HEK293 (cell line): ENCODE data around the gene OLIG2.

Experiments
- CTCF ChIA-PET: fragments of 350-600 bp; formaldehyde crosslinking; extraction: SDS; loops from one replicate; lab custom pipeline; 2021; ENCODE audit warnings: antibody characterized with exemption; lab: Yijun Ruan, JAX
- POLR2A ChIA-PET: fragments of 300-600 bp; formaldehyde crosslinking; extraction: SDS; loops from one replicate; lab custom pipeline; 2020; ENCODE audit warnings: antibody characterized with exemption, inconsistent platforms; lab: Yijun Ruan, JAX
- H3K27ac ChIP-seq: fragments of 200-500 bp; sonication (Bioruptor generic); 2 replicates; pipeline ENCODE4 v1.5.1; 2014; ENCODE audit warnings: low read depth, low read length, control low read depth, inconsistent platforms; ENCODE audit errors: extremely low read depth
- H3K36me3 ChIP-seq, 2 experiments: fragments of 200-500 bp in 1 of 2; sonication (Bioruptor generic) in 1 of 2; 1 replicate in 1 of 2; 2 replicates in 1 of 2; pipeline ENCODE4 v1.5.1; 2014 to 2017; ENCODE audit warnings: inconsistent platforms in 2 of 2, low read length in 2 of 2; ENCODE audit not compliant: control insufficient read depth in 2 of 2, insufficient read depth in 1 of 2
- H3K4me1 ChIP-seq: fragments of 200-500 bp; sonication (Bioruptor generic); 2 replicates; pipeline ENCODE4 v1.5.1; 2014; ENCODE audit warnings: mild to moderate bottlenecking, low read length, inconsistent platforms; ENCODE audit not compliant: control insufficient read depth, insufficient read depth
- H3K4me3 ChIP-seq: 2 replicates; pipeline ENCODE4 v1.5.1; 2011; ENCODE audit warnings: low read depth, mild to moderate bottlenecking, control low read depth, low read length, moderate library complexity
- H3K9me3 ChIP-seq: fragments of 200-500 bp; sonication (Bioruptor generic); 2 replicates; pipeline ENCODE4 v1.5.1; 2014; ENCODE audit warnings: low read depth, low read length, inconsistent platforms; ENCODE audit not compliant: control insufficient read depth, insufficient read depth
- BCL11A ChIP-seq: fragments of 450-650 bp; formaldehyde crosslinking; IDR thresholded peaks from 2 replicates; pipeline ENCODE4 v1.5.1; 2016; ENCODE audit warnings: low read depth, missing biosample characterization, missing genetic modification characterization
- EGR2 ChIP-seq: fragments of 450-650 bp; formaldehyde crosslinking; IDR thresholded peaks from 2 replicates; pipeline ENCODE4 v1.5.1; 2016; ENCODE audit warnings: low read depth, missing biosample characterization, missing genetic modification characterization
- GLIS2 ChIP-seq: fragments of 450-650 bp; formaldehyde crosslinking; IDR thresholded peaks from 2 replicates; pipeline ENCODE4 v1.5.1; 2016; ENCODE audit warnings: missing biosample characterization, missing genetic modification characterization
- HOXA7 ChIP-seq: sonication (generic); formaldehyde crosslinking; IDR thresholded peaks from 2 replicates; pipeline ENCODE4 v1.8.1; 2022; ENCODE audit warnings: missing genetic modification reagents, borderline replicate concordance
- IKZF3 ChIP-seq: fragments of 450-650 bp; IDR thresholded peaks from 2 replicates; pipeline ENCODE4 v1.5.0; 2018; ENCODE audit warnings: missing biosample characterization, mild to moderate bottlenecking, missing genetic modification characterization, moderate library complexity
- KLF9 ChIP-seq: fragments of 450-650 bp; formaldehyde crosslinking; IDR thresholded peaks from 2 replicates; pipeline ENCODE4 v1.5.1; 2016; ENCODE audit warnings: missing biosample characterization, missing genetic modification characterization, low read depth
- SCRT1 ChIP-seq: fragments of 450-650 bp; formaldehyde crosslinking; IDR thresholded peaks from 2 replicates; pipeline ENCODE4 v1.5.1; 2016; ENCODE audit warnings: missing biosample characterization, missing genetic modification characterization, borderline replicate concordance
- ZFHX2 ChIP-seq: fragments of 450-650 bp; formaldehyde crosslinking; conservative IDR thresholded peaks from 2 replicates; pipeline ENCODE4 v1.5.1; 2016; ENCODE audit warnings: missing biosample characterization, missing genetic modification characterization
- ZNF114 ChIP-seq: fragments of 450-650 bp; formaldehyde crosslinking; IDR thresholded peaks from 2 replicates; pipeline ENCODE4 v1.5.0; 2017; ENCODE audit warnings: missing biosample characterization, missing genetic modification characterization
- ZNF132 ChIP-seq: fragments of 450-650 bp; formaldehyde crosslinking; IDR thresholded peaks from 2 replicates; pipeline ENCODE4 v1.5.1; 2017; ENCODE audit warnings: missing biosample characterization, missing genetic modification characterization, borderline replicate concordance
- ZNF354C ChIP-seq: fragments of 450-650 bp; formaldehyde crosslinking; IDR thresholded peaks from 2 replicates; pipeline ENCODE4 v1.5.1; 2016; ENCODE audit warnings: missing biosample characterization, missing genetic modification characterization, low read depth, borderline replicate concordance
- ZNF416 ChIP-seq: fragments of 450-650 bp; formaldehyde crosslinking; IDR thresholded peaks from 2 replicates; pipeline ENCODE4 v1.5.1; 2016; ENCODE audit warnings: missing biosample characterization, missing genetic modification characterization
- ZNF48 ChIP-seq: fragments of 450-650 bp; formaldehyde crosslinking; IDR thresholded peaks from 2 replicates; pipeline ENCODE4 v1.5.1; 2016; ENCODE audit warnings: missing biosample characterization, missing genetic modification characterization
- ZNF747 ChIP-seq: fragments of 450-650 bp; formaldehyde crosslinking; IDR thresholded peaks from 2 replicates; pipeline ENCODE4 v1.5.1; 2016; ENCODE audit warnings: missing biosample characterization, missing genetic modification characterization
- ZNF791 ChIP-seq: fragments of 450-650 bp; formaldehyde crosslinking; IDR thresholded peaks from 2 replicates; pipeline ENCODE4 v1.5.1; 2016; ENCODE audit warnings: missing biosample characterization, missing genetic modification characterization
- ZSCAN23 ChIP-seq: fragments of 450-650 bp; formaldehyde crosslinking; IDR thresholded peaks from 2 replicates; pipeline ENCODE4 v1.5.1; 2016; ENCODE audit warnings: missing biosample characterization, missing genetic modification characterization
- TF ChIP-seq, protein P1 (sequence below): fragments of 450-650 bp; formaldehyde crosslinking; IDR thresholded peaks from 2 replicates; pipeline ENCODE4 v1.5.1; 2016; ENCODE audit warnings: missing biosample characterization, missing genetic modification characterization
- TF ChIP-seq, protein P2 (sequence below): fragments of 450-650 bp; formaldehyde crosslinking; IDR thresholded peaks from 2 replicates; pipeline ENCODE4 v1.5.1; 2016; ENCODE audit warnings: missing biosample characterization, missing genetic modification characterization
- TF ChIP-seq, protein P3 (sequence below): fragments of 450-650 bp; formaldehyde crosslinking; IDR thresholded peaks from 2 replicates; pipeline ENCODE4 v1.5.1; 2017; ENCODE audit warnings: missing biosample characterization, missing genetic modification characterization

The OLIG2 gene

DNA sequence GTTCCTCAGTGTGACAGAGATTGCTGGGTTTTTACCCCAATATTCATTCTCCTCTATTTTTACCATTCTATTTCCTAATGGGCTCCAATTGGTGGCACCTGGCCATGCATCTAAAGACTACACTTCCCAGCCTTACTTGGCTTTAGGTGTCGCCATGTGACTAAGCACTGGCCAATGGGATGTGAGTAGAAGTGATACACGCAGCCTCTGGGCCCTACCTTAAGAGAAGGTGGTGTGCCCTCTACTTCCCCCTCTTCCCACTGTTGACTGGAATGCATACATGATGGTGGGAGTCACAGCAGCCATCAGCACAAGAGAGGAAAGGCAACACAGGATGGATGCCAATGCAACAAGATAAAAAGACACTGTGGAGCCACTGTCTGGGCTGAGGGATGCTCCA lies 11.4 kb upstream of the OLIG2 start:
- no peak overlapping the region for H3K27ac ChIP-seq
- no peaks in the 10 kb centered on the region for H3K36me3 ChIP-seq
- no peaks in the 10 kb centered on the region for H3K9me3 ChIP-seq
- CTCF ChIA-PET, result interaction anchor here (0.7 to 1.1 kb wide), 3 partner anchors 20 to 593 kb away, joined by 3 read pairs; no protein-coding TSS in a partner anchor
- POLR2A ChIA-PET, result no interaction called here
- no peak overlapping the region for H3K4me3 ChIP-seq
- TF ChIP-seq, protein P1, sequence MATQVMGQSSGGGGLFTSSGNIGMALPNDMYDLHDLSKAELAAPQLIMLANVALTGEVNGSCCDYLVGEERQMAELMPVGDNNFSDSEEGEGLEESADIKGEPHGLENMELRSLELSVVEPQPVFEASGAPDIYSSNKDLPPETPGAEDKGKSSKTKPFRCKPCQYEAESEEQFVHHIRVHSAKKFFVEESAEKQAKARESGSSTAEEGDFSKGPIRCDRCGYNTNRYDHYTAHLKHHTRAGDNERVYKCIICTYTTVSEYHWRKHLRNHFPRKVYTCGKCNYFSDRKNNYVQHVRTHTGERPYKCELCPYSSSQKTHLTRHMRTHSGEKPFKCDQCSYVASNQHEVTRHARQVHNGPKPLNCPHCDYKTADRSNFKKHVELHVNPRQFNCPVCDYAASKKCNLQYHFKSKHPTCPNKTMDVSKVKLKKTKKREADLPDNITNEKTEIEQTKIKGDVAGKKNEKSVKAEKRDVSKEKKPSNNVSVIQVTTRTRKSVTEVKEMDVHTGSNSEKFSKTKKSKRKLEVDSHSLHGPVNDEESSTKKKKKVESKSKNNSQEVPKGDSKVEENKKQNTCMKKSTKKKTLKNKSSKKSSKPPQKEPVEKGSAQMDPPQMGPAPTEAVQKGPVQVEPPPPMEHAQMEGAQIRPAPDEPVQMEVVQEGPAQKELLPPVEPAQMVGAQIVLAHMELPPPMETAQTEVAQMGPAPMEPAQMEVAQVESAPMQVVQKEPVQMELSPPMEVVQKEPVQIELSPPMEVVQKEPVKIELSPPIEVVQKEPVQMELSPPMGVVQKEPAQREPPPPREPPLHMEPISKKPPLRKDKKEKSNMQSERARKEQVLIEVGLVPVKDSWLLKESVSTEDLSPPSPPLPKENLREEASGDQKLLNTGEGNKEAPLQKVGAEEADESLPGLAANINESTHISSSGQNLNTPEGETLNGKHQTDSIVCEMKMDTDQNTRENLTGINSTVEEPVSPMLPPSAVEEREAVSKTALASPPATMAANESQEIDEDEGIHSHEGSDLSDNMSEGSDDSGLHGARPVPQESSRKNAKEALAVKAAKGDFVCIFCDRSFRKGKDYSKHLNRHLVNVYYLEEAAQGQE (tag by site-specific recombination), result no peak
- TF ChIP-seq ZFHX2 (tag by site-specific recombination), result no peak
- TF ChIP-seq, protein P2, sequence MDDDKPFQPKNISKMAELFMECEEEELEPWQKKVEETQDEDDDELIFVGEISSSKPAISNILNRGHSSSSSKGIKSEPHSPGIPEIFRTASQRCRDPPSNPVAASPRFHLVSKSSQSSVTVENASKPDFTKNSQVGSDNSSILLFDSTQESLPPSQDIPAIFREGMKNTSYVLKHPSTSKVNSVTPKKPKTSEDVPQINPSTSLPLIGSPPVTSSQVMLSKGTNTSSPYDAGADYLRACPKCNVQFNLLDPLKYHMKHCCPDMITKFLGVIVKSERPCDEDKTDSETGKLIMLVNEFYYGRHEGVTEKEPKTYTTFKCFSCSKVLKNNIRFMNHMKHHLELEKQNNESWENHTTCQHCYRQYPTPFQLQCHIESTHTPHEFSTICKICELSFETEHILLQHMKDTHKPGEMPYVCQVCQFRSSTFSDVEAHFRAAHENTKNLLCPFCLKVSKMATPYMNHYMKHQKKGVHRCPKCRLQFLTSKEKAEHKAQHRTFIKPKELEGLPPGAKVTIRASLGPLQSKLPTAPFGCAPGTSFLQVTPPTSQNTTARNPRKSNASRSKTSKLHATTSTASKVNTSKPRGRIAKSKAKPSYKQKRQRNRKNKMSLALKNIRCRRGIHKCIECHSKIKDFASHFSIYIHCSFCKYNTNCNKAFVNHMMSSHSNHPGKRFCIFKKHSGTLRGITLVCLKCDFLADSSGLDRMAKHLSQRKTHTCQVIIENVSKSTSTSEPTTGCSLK (tag by site-specific recombination), result no peak
- no peak for TF ChIP-seq ZNF132
- no peak for TF ChIP-seq ZNF791 (tag by site-specific recombination)
- no peak for TF ChIP-seq GLIS2 (tag by site-specific recombination)
- TF ChIP-seq ZNF354C, result no peak
- TF ChIP-seq, all 188 proteins: peak for 0
- peaks cover 3% of the 10 kb centered on the region; the same call in 1 of the 2 replicates for H3K4me1 ChIP-seq

DNA sequence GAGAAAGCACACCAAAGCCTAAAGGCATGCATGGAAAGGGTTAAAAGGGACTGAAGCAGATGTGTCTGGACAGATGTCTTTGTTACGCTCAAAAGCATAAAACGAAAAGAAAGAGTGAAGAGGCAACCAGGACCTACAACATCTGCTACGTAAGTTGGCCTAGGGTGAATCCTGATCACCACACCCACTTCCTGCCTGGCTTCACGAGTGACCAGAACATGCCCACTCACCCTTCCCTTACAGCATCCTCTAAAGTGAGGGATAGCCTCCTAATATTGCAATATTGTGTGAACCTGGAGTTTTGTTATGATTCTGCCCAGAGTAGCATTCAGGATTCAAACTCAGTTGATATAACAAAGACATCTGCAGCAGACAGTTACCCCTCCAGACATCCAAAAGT lies 10.6 kb upstream of the OLIG2 start:
- no peaks in the 10 kb centered on the region for H3K36me3 ChIP-seq
- H3K4me3 ChIP-seq, result no peak overlapping the region
- H3K9me3 ChIP-seq, result no peaks in the 10 kb centered on the region
- TF ChIP-seq ZNF747, result no peak
- TF ChIP-seq SCRT1 (tag by site-specific recombination), result no peak
- TF ChIP-seq, protein P3, sequence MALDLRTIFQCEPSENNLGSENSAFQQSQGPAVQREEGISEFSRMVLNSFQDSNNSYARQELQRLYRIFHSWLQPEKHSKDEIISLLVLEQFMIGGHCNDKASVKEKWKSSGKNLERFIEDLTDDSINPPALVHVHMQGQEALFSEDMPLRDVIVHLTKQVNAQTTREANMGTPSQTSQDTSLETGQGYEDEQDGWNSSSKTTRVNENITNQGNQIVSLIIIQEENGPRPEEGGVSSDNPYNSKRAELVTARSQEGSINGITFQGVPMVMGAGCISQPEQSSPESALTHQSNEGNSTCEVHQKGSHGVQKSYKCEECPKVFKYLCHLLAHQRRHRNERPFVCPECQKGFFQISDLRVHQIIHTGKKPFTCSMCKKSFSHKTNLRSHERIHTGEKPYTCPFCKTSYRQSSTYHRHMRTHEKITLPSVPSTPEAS (tag by site-specific recombination), result no peak
- no peak for TF ChIP-seq BCL11A (tag by site-specific recombination)
- TF ChIP-seq IKZF3 (tag by site-specific recombination), result no peak
- no peak for TF ChIP-seq ZSCAN23 (tag by site-specific recombination)
- TF ChIP-seq ZNF114 (tag by site-specific recombination), result no peak
- no peak for TF ChIP-seq ZNF416 (tag by site-specific recombination)
- no peak for TF ChIP-seq EGR2 (tag by site-specific recombination)
- no peak for TF ChIP-seq KLF9 (tag by site-specific recombination)
- no peak for TF ChIP-seq HOXA7 (CRISPR knock-in tag)
- TF ChIP-seq ZNF48 (tag by site-specific recombination), result no peak
- peaks cover 3% of the 10 kb centered on the region; the same call in 1 of the 2 replicates for H3K4me1 ChIP-seq
- POLR2A ChIA-PET, result interaction anchor here (1.5 kb wide), 1 partner anchor 15 kb away, joined by 3 read pairs; no protein-coding TSS in a partner anchor
- H3K27ac ChIP-seq, result no peak overlapping the region
- CTCF ChIA-PET, result interaction anchor here (0.7 kb wide), 1 partner anchor 185 kb away, joined by 3 read pairs; no protein-coding TSS in a partner anchor
